ENCODE results near the gene TMEM231.
"Not testable (repeated sequence)": the region's sequence is repeated elsewhere in the genome, so short reads cannot be mapped to it uniquely, and the experiment has no call there.

TMEM231 gene

GRCh38 chr16:75498605-75499322 is 57.3 kb downstream of the TMEM231 start:
- H3K36me3 ChIP-seq (ENCODE audit: insufficient read depth, low read length); H3K4me1 ChIP-seq (ENCODE audit: insufficient read depth, low read length); H3K9ac ChIP-seq (ENCODE audit: low read depth, low read length); H3K9me3 ChIP-seq (ENCODE audit: control insufficient read depth, insufficient read depth, low read length): not testable (repeated sequence)

- Histone ChIP-seq H3K36me3 (ENCODE audit: insufficient read depth, low read length) (no peaks in the 10 kb centered on the region), H3K9me3 (ENCODE audit: control insufficient read depth, insufficient read depth, low read length) (no peaks in the 10 kb centered on the region), H3K4me1 (ENCODE audit: insufficient read depth, low read length) (peaks cover 3% of the 10 kb centered on the region; the same call in 1 of the 2 replicates), H3K9ac (ENCODE audit: low read depth, low read length) (no peak overlapping the region)
Measured at GRCh38 chr16:75497558-75497957, 58.5 kb downstream of the TMEM231 start.

- Histone ChIP-seq H3K9ac (ENCODE audit: low read depth, low read length) (peak within 1 kb of the TSS; percentile 71), H3K36me3 (ENCODE audit: insufficient read depth, low read length) (no peaks in the 10 kb centered on the region), H3K9me3 (ENCODE audit: control insufficient read depth, insufficient read depth, low read length) (no peaks in the 10 kb centered on the region), H3K4me1 (ENCODE audit: insufficient read depth, low read length) (peaks cover 6% of the 10 kb centered on the region; the same call in 1 of the 2 replicates)
Measured at GRCh38 chr16:75495076-75495674, 60.9 kb downstream of the TMEM231 start, which contains the start of gene CHST6. TSS of gene CHST6 (minus strand) at chr16:75495441. CDS start at chr16:75479828, 15,613 bp downstream.

- H3K9me3 ChIP-seq (ENCODE audit: control insufficient read depth, insufficient read depth, low read length): no peaks in the 10 kb centered on the region
- H3K9ac ChIP-seq (ENCODE audit: low read depth, low read length): peak overlapping the region; percentile 71
- no peaks in the 10 kb centered on the region for H3K36me3 ChIP-seq (ENCODE audit: insufficient read depth, low read length)
- H3K4me1 ChIP-seq (ENCODE audit: insufficient read depth, low read length): peaks cover 6% of the 10 kb centered on the region; the same call in 1 of the 2 replicates
Measured at GRCh38 chr16:75494661-75495075, 61.4 kb downstream of the TMEM231 start.

- Histone ChIP-seq H3K4me1 (ENCODE audit: insufficient read depth, low read length) (peaks cover 6% of the 10 kb centered on the region; the same call in 1 of the 2 replicates), H3K36me3 (ENCODE audit: insufficient read depth, low read length) (no peaks in the 10 kb centered on the region), H3K9me3 (ENCODE audit: control insufficient read depth, insufficient read depth, low read length) (no peaks in the 10 kb centered on the region), H3K9ac (ENCODE audit: low read depth, low read length) (peak overlapping the region; percentile 71)
Measured at GRCh38 chr16:75494184-75494583, 61.9 kb downstream of the TMEM231 start.

GRCh38 chr16:75491876-75492275 is 64.2 kb downstream of the TMEM231 start:
- Histone ChIP-seq H3K36me3 (ENCODE audit: insufficient read depth, low read length) (no peaks in the 10 kb centered on the region), H3K9me3 (ENCODE audit: control insufficient read depth, insufficient read depth, low read length) (no peaks in the 10 kb centered on the region), H3K4me1 (ENCODE audit: insufficient read depth, low read length) (peaks cover 6% of the 10 kb centered on the region; the same call in 1 of the 2 replicates), H3K9ac (ENCODE audit: low read depth, low read length) (no peak overlapping the region)

GRCh38 chr16:75488322-75488721 is 67.7 kb downstream of the TMEM231 start:
- Histone ChIP-seq H3K9ac (ENCODE audit: low read depth, low read length) (no peak overlapping the region), H3K9me3 (ENCODE audit: control insufficient read depth, insufficient read depth, low read length) (no peaks in the 10 kb centered on the region), H3K36me3 (ENCODE audit: insufficient read depth, low read length) (no peaks in the 10 kb centered on the region; the same call in 1 of the 2 replicates), H3K4me1 (ENCODE audit: insufficient read depth, low read length) (peaks cover 8% of the 10 kb centered on the region; the same call in 1 of the 2 replicates)

Measured in ES-I3 (cell line).